Endodermal cell (in vitro differentiated cells): ENCODE measurements around the gene DMRTC2. TPM values are rescaled to one million over a fixed set of nuclear protein-coding genes. Genes with fewer than 3 reads are reported as not detected.

Experiments
- DNase-seq: peaks from one replicate; pipeline ENCODE4 v3.0.0-alpha.2; 2017
- H3K27ac ChIP-seq: 2 replicates; pipeline ENCODE4 v1.5.1; 2013; ENCODE audit warnings: mild to moderate bottlenecking, low read depth, low read length, moderate library complexity
- H3K27me3 ChIP-seq: 2 replicates; pipeline ENCODE4 v1.6.1; 2013; ENCODE audit warnings: mild to moderate bottlenecking, low read length, moderate library complexity; ENCODE audit not compliant: insufficient read depth, control insufficient read depth, poor library complexity, severe bottlenecking
- H3K36me3 ChIP-seq: 2 replicates; pipeline ENCODE4 v1.7.0; 2013; ENCODE audit warnings: mild to moderate bottlenecking, low read length, moderate library complexity; ENCODE audit not compliant: control insufficient read depth, insufficient read depth
- H3K4me1 ChIP-seq: one replicate; pipeline ENCODE4 v1.7.0; 2013; ENCODE audit warnings: low read length; ENCODE audit not compliant: control insufficient read depth, insufficient read depth
- H3K4me3 ChIP-seq: 2 replicates; pipeline ENCODE4 v1.5.1; 2013; ENCODE audit warnings: mild to moderate bottlenecking, low read length, moderate library complexity
- H3K9ac ChIP-seq: 2 replicates; pipeline ENCODE4 v1.6.1; 2013; ENCODE audit warnings: mild to moderate bottlenecking, low read length, moderate library complexity; ENCODE audit not compliant: poor library complexity, severe bottlenecking; ENCODE audit errors: extremely low read depth
- H3K9me3 ChIP-seq: 2 replicates; pipeline ENCODE4 v1.6.1; 2013; ENCODE audit warnings: mild to moderate bottlenecking, low read length, moderate library complexity; ENCODE audit not compliant: control insufficient read depth
- H3K27ac Mint-ChIP-seq: 2 replicates; pipeline ENCODE4 v1.8.0; 2020; ENCODE audit warnings: mixed read lengths
- H3K27me3 Mint-ChIP-seq: 2 replicates; pipeline ENCODE4 v1.8.0; 2021; ENCODE audit warnings: mild to moderate bottlenecking, mixed read lengths; ENCODE audit not compliant: insufficient read depth
- H3K36me3 Mint-ChIP-seq: 2 replicates; pipeline ENCODE4 v1.8.0; 2020; ENCODE audit warnings: low read depth, mixed read lengths
- H3K4me1 Mint-ChIP-seq: 2 replicates; pipeline ENCODE4 v1.8.0; 2020; ENCODE audit warnings: mixed read lengths
- H3K4me3 Mint-ChIP-seq: 2 replicates; pipeline ENCODE4 v1.8.0; 2020; ENCODE audit warnings: mild to moderate bottlenecking, moderate library complexity, mixed read lengths
- H3K9me3 Mint-ChIP-seq: 2 replicates; pipeline ENCODE4 v1.8.0; 2020; ENCODE audit warnings: mild to moderate bottlenecking, mixed read lengths
- CTCF ChIP-seq: fragments of 200-600 bp; sonication (generic); conservative IDR thresholded peaks from 2 replicates; pipeline ENCODE4 v1.5.0; 2021; ENCODE audit warnings: antibody characterized with exemption, mild to moderate bottlenecking
- WGBS, 2 experiments: methylation state at CpG; one replicate each; pipeline versions ENCODE4 v1.1.5 to v1.1.7; 2013; ENCODE audit warnings: missing lambda C conversion rate in 2 of 2, mixed read lengths in 1 of 2; ENCODE audit not compliant: insufficient coverage in 1 of 2, insufficient read length in 1 of 2; 5-methylcytosine and 5-hydroxymethylcytosine counted together
- total RNA-seq, 2 donors: library from RNA; stranded (reverse); fragmentation: NEBNext Ultra II Directional in 1 of 2; extraction: Animal tissue kit (Norgen Biotek cat#: 25700) in 1 of 2; gene quantifications; 2 replicates in 1 of 2; 3 replicates in 1 of 2; pipeline ENCODE4 v1.2.1, GENCODE V29; 2021

DMRTC2 gene
- total RNA-seq, 2 donors from 2014 or later, result not detected

DNA sequence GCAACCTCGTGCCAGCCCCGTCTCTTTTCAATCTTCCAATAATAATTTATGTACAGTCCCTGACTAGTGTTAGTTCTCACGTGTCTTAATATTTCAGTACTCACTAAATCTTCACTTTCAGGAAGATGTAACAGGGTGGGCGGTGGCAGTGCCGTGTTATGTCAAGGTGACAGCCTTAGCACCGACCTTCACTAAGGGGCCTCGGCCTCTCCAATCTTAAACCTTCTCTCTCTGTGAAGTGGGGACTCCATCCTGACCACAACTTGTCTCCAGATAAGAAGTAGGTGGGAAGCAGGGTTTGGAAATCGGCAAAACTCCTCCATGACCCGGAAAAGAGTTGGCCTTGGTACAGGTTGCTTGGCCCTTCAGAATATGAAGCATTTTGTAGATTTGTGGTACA lies 17.0 kb downstream of the DMRTC2 start:
- peak overlapping the region; percentile 98 for H3K4me3 ChIP-seq
- DNase-seq, result no peak
- Mint-ChIP-seq H3K9me3 (no peaks in the 10 kb centered on the region), H3K4me3 (peak overlapping the region; percentile 81), H3K27me3 (peaks cover 4% of the 10 kb centered on the region), H3K4me1 (peaks cover 29% of the 10 kb centered on the region), H3K36me3 (peaks cover 57% of the 10 kb centered on the region), H3K27ac (peak overlapping the region; percentile 97)
- peaks cover 57% of the 10 kb centered on the region for H3K36me3 ChIP-seq
- H3K27me3 ChIP-seq, result no peaks in the 10 kb centered on the region
- H3K9me3 ChIP-seq, result no peaks in the 10 kb centered on the region
- 98 to 99% methylated on average over 7 to 9 of the region's 9 CpGs for WGBS, 2 experiments
- no peak for TF ChIP-seq CTCF
- H3K27ac ChIP-seq, result no peak overlapping the region
- H3K4me1 ChIP-seq, result peaks cover 28% of the 10 kb centered on the region
- peak overlapping the region; percentile 99 for H3K9ac ChIP-seq

- DNase-seq, result no peak
- H3K9ac ChIP-seq, result peak overlapping the region; percentile 99
- H3K9me3 Mint-ChIP-seq, result no peaks in the 10 kb centered on the region
- H3K4me1 ChIP-seq, result peaks cover 28% of the 10 kb centered on the region
- peak overlapping the region; percentile 98 for H3K4me3 ChIP-seq
- H3K27ac Mint-ChIP-seq, result no peak overlapping the region
- WGBS, 2 experiments, result 96% methylated on average over 2 of the region's 2 CpGs; no CpG with 5 or more reads in 1 of the 2 experiments
- no peak overlapping the region for H3K27ac ChIP-seq
- no peak for TF ChIP-seq CTCF
- no peaks in the 10 kb centered on the region for H3K9me3 ChIP-seq
- H3K27me3 Mint-ChIP-seq, result no peaks in the 10 kb centered on the region
- peaks cover 58% of the 10 kb centered on the region for H3K36me3 Mint-ChIP-seq
- H3K27me3 ChIP-seq, result no peaks in the 10 kb centered on the region
- peak overlapping the region; percentile 81 for H3K4me3 Mint-ChIP-seq
- H3K36me3 ChIP-seq, result peaks cover 63% of the 10 kb centered on the region
- peaks cover 29% of the 10 kb centered on the region for H3K4me1 Mint-ChIP-seq
Observed at GRCh38 chr19:41862445-41862986, 17.7 kb downstream of the DMRTC2 start.

DNA sequence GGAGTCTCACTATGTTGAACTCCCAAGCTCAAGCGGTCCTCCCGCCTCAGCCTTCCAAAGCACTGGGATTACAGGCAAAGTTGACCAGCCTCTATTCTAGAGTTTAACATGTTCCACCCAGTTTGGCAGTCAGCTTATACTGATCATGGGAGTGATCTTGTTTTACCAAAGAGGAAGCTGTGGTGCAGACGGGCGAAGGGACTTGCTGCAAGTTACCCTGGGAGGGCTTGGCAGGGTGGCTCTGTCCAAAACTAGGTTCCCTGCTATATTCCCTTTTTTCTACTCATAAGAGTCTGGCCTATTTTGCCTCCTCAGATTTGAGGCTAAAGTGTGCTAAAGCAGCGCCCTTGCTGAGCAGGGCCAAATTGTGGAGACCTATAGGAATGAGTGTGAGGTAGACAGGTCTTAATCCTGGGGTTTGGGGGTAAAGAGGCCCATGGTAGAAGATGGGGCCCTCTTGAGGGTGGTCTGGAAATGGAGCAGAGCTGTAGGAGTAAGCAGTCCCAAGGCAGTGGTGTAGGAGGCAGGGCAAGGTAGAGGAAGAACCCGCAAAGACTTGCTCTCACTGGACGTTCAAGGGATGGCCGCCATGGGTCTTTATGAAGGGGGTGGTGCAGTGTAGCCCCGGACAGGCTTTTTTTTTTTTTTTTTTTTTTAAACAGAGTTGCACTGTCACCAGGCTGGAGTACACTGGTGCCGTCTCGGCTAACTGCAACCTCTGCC lies 18.5 kb downstream of the DMRTC2 start:
- Histone ChIP-seq H3K9me3 (no peaks in the 10 kb centered on the region), H3K27me3 (no peaks in the 10 kb centered on the region), H3K9ac (no peak overlapping the region), H3K4me3 (peak overlapping the region; percentile 98), H3K4me1 (peaks cover 28% of the 10 kb centered on the region), H3K36me3 (peaks cover 72% of the 10 kb centered on the region), H3K27ac (no peak overlapping the region)
- H3K27ac Mint-ChIP-seq, result peak overlapping the region; percentile 92
- no peaks in the 10 kb centered on the region for H3K27me3 Mint-ChIP-seq
- peaks cover 67% of the 10 kb centered on the region for H3K36me3 Mint-ChIP-seq
- H3K4me3 Mint-ChIP-seq, result peak overlapping the region; percentile 81
- 93 to 94% methylated on average over 10 to 11 of the region's 11 CpGs for WGBS, 2 experiments
- H3K4me1 Mint-ChIP-seq, result peaks cover 37% of the 10 kb centered on the region
- no peaks in the 10 kb centered on the region for H3K9me3 Mint-ChIP-seq
- no peak for DNase-seq
- no peak for TF ChIP-seq CTCF
